Naive thymus-derived CD4-positive, alpha-beta T cell (primary cell): Measurements from ENCODE around the gene PDE5A. TPM values are rescaled to one million over a fixed set of nuclear protein-coding genes. Genes with fewer than 3 reads are reported as not detected.
"Not testable (repeated sequence)": the region's sequence is repeated elsewhere in the genome, so short reads cannot be mapped to it uniquely, and the experiment has no call there.

ENCODE experiments used
- ATAC-seq: fragments of 150-1000 bp; cut with Tn5 transposase; 2 replicates; pipeline ENCODE4 v1.10.0; 2021; ENCODE audit warnings: mild to moderate bottlenecking, moderate library complexity
- CTCF ChIA-PET: fragments of 350-600 bp; sonication (Branson Sonifier 250); formaldehyde crosslinking; loops from one replicate; lab custom pipeline; 2021; ENCODE audit warnings: antibody characterized with exemption; lab: Charles Lee
- POLR2A ChIA-PET: fragments of 350-600 bp; sonication (Branson Sonifier 250); formaldehyde crosslinking; loops from one replicate; lab custom pipeline; 2021; ENCODE audit warnings: antibody characterized with exemption, inconsistent platforms; lab: Charles Lee
- DNase-seq, 9 donors: peaks; one replicate each; pipeline versions ENCODE4 v3.0.0 to v3.0.0-alpha.2; 2020 to 2022; ENCODE audit warnings: mixed read lengths in 1 of 9
- H3K27ac ChIP-seq: one replicate; pipeline ENCODE4 v1.7.0; 2013; ENCODE audit warnings: mild to moderate bottlenecking, low read depth, low read length, moderate library complexity
- H3K27me3 ChIP-seq, 2 donors: one replicate each; pipeline ENCODE4 v1.7.0; 2013; ENCODE audit warnings: low read length in 2 of 2, mild to moderate bottlenecking in 2 of 2, moderate library complexity in 2 of 2; ENCODE audit not compliant: control insufficient read depth in 2 of 2, insufficient read depth in 2 of 2
- H3K36me3 ChIP-seq, 3 experiments: 1 replicate in 2 of 3; 2 replicates in 1 of 3; pipeline ENCODE4 v1.7.0; 2013; ENCODE audit warnings: low read length in 3 of 3, mild to moderate bottlenecking in 3 of 3, moderate library complexity in 1 of 3; ENCODE audit not compliant: insufficient read depth in 3 of 3, control insufficient read depth in 2 of 3
- H3K4me1 ChIP-seq, 2 donors: one replicate each; pipeline ENCODE4 v1.7.0; 2013; ENCODE audit warnings: low read length in 2 of 2, mild to moderate bottlenecking in 2 of 2, moderate library complexity in 1 of 2; ENCODE audit not compliant: control insufficient read depth in 2 of 2, insufficient read depth in 2 of 2
- H3K4me3 ChIP-seq: 2 replicates; pipeline ENCODE4 v1.7.0; 2013; ENCODE audit warnings: mild to moderate bottlenecking, low read length
- H3K9me3 ChIP-seq, 3 experiments: 1 replicate in 2 of 3; 2 replicates in 1 of 3; pipeline ENCODE4 v1.7.0; 2013; ENCODE audit warnings: low read length in 3 of 3; ENCODE audit not compliant: control insufficient read depth in 2 of 3
- H3K27ac Mint-ChIP-seq, 9 donors: one replicate each; pipeline ENCODE4 v1.8.0; 2020 to 2022; ENCODE audit warnings: mixed read lengths in 9 of 9, mild to moderate bottlenecking in 8 of 9, moderate library complexity in 5 of 9, inconsistent platforms in 2 of 9
- H3K27me3 Mint-ChIP-seq, 5 donors: one replicate each; pipeline ENCODE4 v1.8.0; 2021 to 2022; ENCODE audit warnings: mixed read lengths in 5 of 5, mild to moderate bottlenecking in 1 of 5
- H3K36me3 Mint-ChIP-seq, 5 donors: one replicate each; pipeline ENCODE4 v1.8.0; 2020 to 2022; ENCODE audit warnings: mixed read lengths in 5 of 5, mild to moderate bottlenecking in 3 of 5, inconsistent platforms in 1 of 5
- H3K4me1 Mint-ChIP-seq, 7 donors: one replicate each; pipeline ENCODE4 v1.8.0; 2020 to 2022; ENCODE audit warnings: mixed read lengths in 7 of 7, mild to moderate bottlenecking in 3 of 7, inconsistent platforms in 1 of 7
- H3K4me3 Mint-ChIP-seq, 10 donors: one replicate each; pipeline ENCODE4 v1.8.0; 2020 to 2022; ENCODE audit warnings: mild to moderate bottlenecking in 10 of 10, mixed read lengths in 10 of 10, moderate library complexity in 6 of 10, inconsistent platforms in 2 of 10
- H3K9me3 Mint-ChIP-seq, 11 donors: one replicate each; pipeline ENCODE4 v1.8.0; 2020 to 2022; ENCODE audit warnings: mixed read lengths in 11 of 11, mild to moderate bottlenecking in 4 of 11, inconsistent platforms in 1 of 11, moderate library complexity in 1 of 11
- intact Hi-C, 2 donors: fragments of 100-400 bp; cut with micrococcal nuclease; formaldehyde crosslinking; loops; one replicate each; pipeline ENCODE4 v1.15.1; 2023
- polyA plus RNA-seq, 2 donors: library from polyadenylated mRNA; unstranded; fragments of 300-500 nt; fragmentation: Illumina TruSeq; gene quantifications; one replicate each; pipeline ENCODE4 v1.2.3, GENCODE V29; 2021
- total RNA-seq, 6 experiments: library from RNA in 5 of 6; stranded (reverse) in 5 of 6; gene quantifications; 1 replicate in 5 of 6; 2 replicates in 1 of 6; pipeline ENCODE4 v1.2.3 and lab custom pipeline; 2021 to 2026

The PDE5A gene
- total and polyA plus RNA-seq, 7 experiments from 2014 or later = 0.21 to 2.6 (median 0.65) TPM

- peak overlapping the region in 6 of 9 donors; percentile 51 to 89 (median 80) for H3K27ac Mint-ChIP-seq
- H3K4me1 ChIP-seq, ATAC-seq, H3K27ac ChIP-seq, H3K27me3 ChIP-seq, DNase-seq, H3K4me3 ChIP-seq, H3K36me3 Mint-ChIP-seq, H3K36me3 ChIP-seq, H3K9me3 Mint-ChIP-seq, CTCF ChIA-PET, H3K27me3 Mint-ChIP-seq, H3K9me3 ChIP-seq: not testable (repeated sequence)
- intact Hi-C loops = loop anchor here (5.0 to 10.0 kb wide), 4 partner anchors 78 to 1176 kb away; partner anchors contain the start of gene SEC24D (in 1 of the 2)
- H3K4me3 Mint-ChIP-seq = peak overlapping the region in 5 of 10 donors; percentile 26 to 61 (median 47)
- POLR2A ChIA-PET = interaction anchor here (1.8 kb wide), 1 partner anchor 82 kb away, joined by 6 read pairs; no protein-coding TSS in a partner anchor
- peaks cover 0 to 13% (median 9%) of the 10 kb centered on the region in 7 donors for H3K4me1 Mint-ChIP-seq
Observed at GRCh38 chr4:119453286-119453685, 175.3 kb downstream of the PDE5A start.

- H3K4me3 ChIP-seq, H3K27me3 Mint-ChIP-seq, CTCF ChIA-PET, H3K4me3 Mint-ChIP-seq, POLR2A ChIA-PET, H3K27me3 ChIP-seq, ATAC-seq, H3K9me3 Mint-ChIP-seq, H3K36me3 ChIP-seq, H3K27ac ChIP-seq, H3K36me3 Mint-ChIP-seq, H3K4me1 ChIP-seq, DNase-seq, H3K9me3 ChIP-seq, H3K4me1 Mint-ChIP-seq: not testable (repeated sequence)
- intact Hi-C loops = loop anchor here (5.0 to 10.0 kb wide), 4 partner anchors 75 to 1173 kb away; partner anchors contain the start of gene SEC24D (in 1 of the 2)
- peak overlapping the region in 1 of 9 donors; percentile 9 for H3K27ac Mint-ChIP-seq
Observed at GRCh38 chr4:119449851-119450250, 178.8 kb downstream of the PDE5A start.
